HCT116 (cell line): ENCODE results near the gene SEPTIN12. TPM values are rescaled to one million over a fixed set of nuclear protein-coding genes. Genes with fewer than 3 reads are reported as not detected.

Experiments
- ATAC-seq: fragments of 200-7000 bp; cut with Tn5 transposase; 2 replicates; pipeline ENCODE4 v1.9.1; 2020; ENCODE audit warnings: mild to moderate bottlenecking, moderate library complexity
- BruUV-seq: library from RNA; stranded (reverse); fragments of 400-500 nt; replicated peaks from 2 replicates; lab custom pipeline; 2021; lab: Mats Ljungman, UMichigan
- CTCF ChIA-PET: fragments of 300-600 bp; sonication (Branson Sonifier 250); formaldehyde crosslinking; loops from one replicate; lab custom pipeline; 2021; ENCODE audit warnings: antibody characterized with exemption; lab: Charles Lee
- POLR2A ChIA-PET: fragments of 300-600, 350-600 bp; sonication (Branson Sonifier 250); formaldehyde crosslinking; loops from one replicate; lab custom pipeline; 2021; ENCODE audit warnings: antibody characterized with exemption; lab: Charles Lee
- RAD21 ChIA-PET, 2 experiments: fragments of 300-600 bp; sonication (Branson Sonifier 250); formaldehyde crosslinking; loops; one replicate each; lab custom pipeline; 2023; ENCODE audit warnings: low total read pairs in 2 of 2; ENCODE audit not compliant: uncharacterized antibody in 2 of 2, unreplicated experiment in 2 of 2, low non-redundant PET in 1 of 2; lab: Charles Lee
- DNase-seq: peaks from one replicate; pipeline ENCODE4 v3.0.0-alpha.2; 2010; ENCODE audit warnings: low read depth, low spot score
- H2AFZ ChIP-seq: fragments of 200-600 bp; shearing (Covaris generic), sonication (generic); 2 replicates; pipeline ENCODE4 v1.6.1; 2017; ENCODE audit warnings: low read depth, mixed run types, mixed read lengths, antibody characterized with exemption, low read length; ENCODE audit not compliant: poor library complexity, severe bottlenecking
- H3K27ac ChIP-seq: 2 replicates; pipeline ENCODE4 v1.5.1; 2012; ENCODE audit warnings: low read depth, low read length
- H3K27me3 ChIP-seq: fragments of 200-600 bp; sonication (generic); 2 replicates; pipeline ENCODE4 v1.6.1; 2016; ENCODE audit warnings: mixed run types, low read length, mixed read lengths; ENCODE audit not compliant: insufficient read depth
- H3K36me3 ChIP-seq, 2 experiments: fragments of 200-500 bp in 1 of 2; fragments of 200-600 bp in 1 of 2; sonication (Bioruptor generic) in 1 of 2; sonication (generic) in 1 of 2; 2 replicates each; pipeline versions ENCODE4 v1.5.1 to v1.6.1; 2014 to 2016; ENCODE audit warnings: low read length in 2 of 2, inconsistent platforms in 1 of 2, mixed read lengths in 1 of 2, mixed run types in 1 of 2; ENCODE audit not compliant: insufficient read depth in 2 of 2, control insufficient read depth in 1 of 2
- H3K4me1 ChIP-seq, 2 experiments: fragments of 200-600 bp in 1 of 2; sonication (generic) in 1 of 2; 2 replicates each; pipeline versions ENCODE4 v1.5.1 to v1.6.1; 2012 to 2017; ENCODE audit warnings: low read length in 2 of 2, inconsistent platforms in 1 of 2, mild to moderate bottlenecking in 1 of 2, mixed read lengths in 1 of 2, mixed run types in 1 of 2, moderate library complexity in 1 of 2; ENCODE audit not compliant: insufficient read depth in 2 of 2, control insufficient read depth in 1 of 2
- H3K4me2 ChIP-seq: fragments of 200-600 bp; sonication (generic); 2 replicates; pipeline ENCODE4 v1.6.1; 2017; ENCODE audit warnings: mixed run types, low read length, mixed read lengths
- H3K4me3 ChIP-seq, 2 experiments: fragments of 200-600 bp in 1 of 2; sonication (generic) in 1 of 2; replicated peaks in 1 of 2; 2 replicates each; pipeline ENCODE4 v1.5.1; 2011 to 2016; ENCODE audit warnings: low read length in 2 of 2, control low read depth in 1 of 2, low read depth in 1 of 2, mild to moderate bottlenecking in 1 of 2, mixed read lengths in 1 of 2, mixed run types in 1 of 2
- H3K79me2 ChIP-seq: fragments of 200-600 bp; sonication (generic); 2 replicates; pipeline ENCODE4 v1.6.1; 2017; ENCODE audit warnings: mild to moderate bottlenecking, mixed run types, low read length, moderate library complexity, mixed read lengths; ENCODE audit not compliant: insufficient read depth
- H3K9ac ChIP-seq: fragments of 200-600 bp; sonication (generic); 2 replicates; pipeline ENCODE4 v1.6.1; 2016; ENCODE audit warnings: low read length, mixed read lengths
- H3K9me2 ChIP-seq: fragments of 200-600 bp; sonication (generic), shearing (Covaris generic); 2 replicates; pipeline ENCODE4 v1.6.1; 2017; ENCODE audit warnings: mixed run types, mild to moderate bottlenecking, moderate library complexity; ENCODE audit not compliant: insufficient read depth
- H3K9me3 ChIP-seq, 2 experiments: fragments of 200-500 bp in 1 of 2; fragments of 200-600 bp in 1 of 2; sonication (Bioruptor generic) in 1 of 2; sonication (generic) in 1 of 2; 2 replicates each; pipeline ENCODE4 v1.6.1; 2014 to 2017; ENCODE audit warnings: low read length in 2 of 2, mixed read lengths in 2 of 2, inconsistent platforms in 1 of 2, low read depth in 1 of 2, mild to moderate bottlenecking in 1 of 2, mixed run types in 1 of 2, moderate library complexity in 1 of 2; ENCODE audit not compliant: control insufficient read depth in 1 of 2, insufficient read depth in 1 of 2
- H4K20me1 ChIP-seq: fragments of 200-600 bp; sonication (generic), shearing (Covaris generic); 2 replicates; pipeline ENCODE4 v1.6.1; 2017; ENCODE audit warnings: mixed run types, mild to moderate bottlenecking, moderate library complexity; ENCODE audit not compliant: insufficient read depth
- CEBPB ChIP-seq: IDR thresholded peaks from 2 replicates; pipeline ENCODE4 v1.6.1; 2012; ENCODE audit warnings: low read depth
- EGR1 ChIP-seq: IDR thresholded peaks from 2 replicates; pipeline ENCODE4 v1.6.1; 2012; ENCODE audit warnings: low read depth
- ELF1 ChIP-seq: IDR thresholded peaks from 2 replicates; pipeline ENCODE4 v1.6.1; 2012; ENCODE audit warnings: low read depth, borderline replicate concordance
- EZH2 ChIP-seq: fragments of 200-600 bp; sonication (generic); IDR thresholded peaks from 2 replicates; pipeline ENCODE4 v1.6.1; 2017; ENCODE audit warnings: antibody characterized with exemption, mixed run types
- EZH2phosphoT487 ChIP-seq: fragments of 200-600 bp; IDR thresholded peaks from 2 replicates; pipeline ENCODE4 v1.6.1; 2018; ENCODE audit warnings: antibody characterized with exemption, borderline replicate concordance
- FOSL1 ChIP-seq: IDR thresholded peaks from 2 replicates; pipeline ENCODE4 v1.6.1; 2012; ENCODE audit warnings: low read depth
- JUND ChIP-seq: IDR thresholded peaks from 2 replicates; pipeline ENCODE4 v1.6.1; 2012
- POLR2A ChIP-seq: IDR thresholded peaks from 2 replicates; pipeline ENCODE4 v1.7.0; 2011; ENCODE audit warnings: borderline replicate concordance; ENCODE audit not compliant: insufficient read depth, insufficient read length; ENCODE audit errors: extremely low read depth
- RAD21 ChIP-seq: IDR thresholded peaks from 2 replicates; pipeline ENCODE4 v1.6.1; 2012; ENCODE audit warnings: low read depth, mild to moderate bottlenecking
- SP1 ChIP-seq: IDR thresholded peaks from 2 replicates; pipeline ENCODE4 v1.6.1; 2012; ENCODE audit warnings: low read depth
- SRF ChIP-seq: IDR thresholded peaks from 2 replicates; pipeline ENCODE4 v1.6.1; 2012; ENCODE audit warnings: low read depth
- TCF7L2 ChIP-seq: IDR thresholded peaks from 2 replicates; pipeline ENCODE4 v1.7.0; 2011; ENCODE audit warnings: borderline replicate concordance, inconsistent platforms; ENCODE audit not compliant: insufficient read depth, insufficient read length; ENCODE audit errors: extremely low read depth
- YY1 ChIP-seq: IDR thresholded peaks from 2 replicates; pipeline ENCODE4 v1.6.1; 2011; ENCODE audit warnings: low read length, low read depth, moderate library complexity, mild to moderate bottlenecking; ENCODE audit not compliant: insufficient replicate concordance; ENCODE audit errors: extremely low read depth
- ZNF274 ChIP-seq: fragments of 200-500 bp; sonication (Bioruptor generic); IDR thresholded peaks from 2 replicates; pipeline ENCODE4 v1.6.1; 2014; ENCODE audit warnings: mild to moderate bottlenecking, low read depth, low read length, inconsistent platforms
- intact Hi-C: fragments of 100-400 bp; cut with micrococcal nuclease; formaldehyde crosslinking; loops from 2 replicates; pipeline ENCODE4 v1.10.0; 2022
- total RNA-seq: library from RNA; stranded (reverse); gene quantifications from one replicate; pipeline ENCODE4 v1.2.1, GENCODE V29; 2021; ENCODE audit not compliant: unreplicated experiment
- TF ChIP-seq, protein P1 (sequence below), 3 experiments: fragments of 200-600 bp in 1 of 3; sonication (generic) in 1 of 3; IDR thresholded peaks in 2 of 3; conservative IDR thresholded peaks in 1 of 3; 2 replicates each; pipeline ENCODE4 v1.5.1; 2012 to 2017; ENCODE audit warnings: low read depth in 2 of 3, low read length in 2 of 3, antibody characterized with exemption in 1 of 3, borderline replicate concordance in 1 of 3, control low read depth in 1 of 3, mild to moderate bottlenecking in 1 of 3, mixed read lengths in 1 of 3, mixed run types in 1 of 3, moderate library complexity in 1 of 3; ENCODE audit not compliant: insufficient read depth in 1 of 3
- TF ChIP-seq, protein P2 (sequence below): IDR thresholded peaks from 2 replicates; pipeline ENCODE4 v1.6.1; 2012; ENCODE audit warnings: low read depth
- TF ChIP-seq, protein P3 (sequence below): IDR thresholded peaks from 2 replicates; pipeline ENCODE4 v1.6.1; 2012
- TF ChIP-seq, protein P4 (sequence below): IDR thresholded peaks from 2 replicates; pipeline ENCODE4 v1.6.1; 2012
- TF ChIP-seq, protein P5 (sequence below): IDR thresholded peaks from 2 replicates; pipeline ENCODE4 v1.6.1; 2011; ENCODE audit warnings: mild to moderate bottlenecking, low read length, moderate library complexity; ENCODE audit not compliant: insufficient replicate concordance; ENCODE audit errors: extremely low read depth

The SEPTIN12 gene
- total RNA-seq, 1 experiment from 2014 or later, result not detected

DNA sequence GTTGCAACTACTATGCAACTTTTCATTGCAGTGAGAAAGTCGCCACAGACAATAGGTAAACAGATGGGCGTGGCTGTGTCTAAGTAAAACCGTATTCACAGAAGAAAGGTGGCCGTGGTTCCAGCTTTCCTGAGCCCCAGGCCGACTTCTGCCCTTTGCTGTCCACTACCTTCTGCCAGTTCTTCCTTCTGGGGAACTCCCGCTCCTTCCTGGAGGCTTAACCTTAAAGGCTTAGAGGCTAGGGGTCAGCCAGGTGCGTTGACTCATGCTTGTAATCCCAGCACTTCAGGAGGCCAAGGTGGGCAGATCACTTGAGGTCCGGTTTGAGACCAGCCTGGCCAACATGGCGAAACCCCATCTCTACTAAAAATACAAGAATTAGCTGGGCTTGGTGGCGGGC, 2.1 kb upstream of the SEPTIN12 start:
- Histone ChIP-seq H3K4me3 (no peak overlapping the region), H3K27me3 (no peaks in the 10 kb centered on the region), H4K20me1 (no peaks in the 10 kb centered on the region), H3K4me2 (0 out of 2 replicates have a peak overlapping the region, but pooled peaks have one; percentile 21), H3K27ac (no peak overlapping the region), H3K9me2 (no peaks in the 10 kb centered on the region), H3K36me3 (no peaks in the 10 kb centered on the region), H2AFZ (no peak overlapping the region), H3K9me3 (no peaks in the 10 kb centered on the region), H3K79me2 (no peaks in the 10 kb centered on the region), H3K4me1 (peaks cover 5 to 7% of the 10 kb centered on the region in 2 experiments), H3K9ac (no peak overlapping the region)
- ATAC-seq (no peak), DNase-seq (no peak)
- CTCF ChIA-PET, result no interaction called here
- BruUV-seq, result no TSS peak
- no peak for TF ChIP-seq EZH2phosphoT487
- no peak for TF ChIP-seq EGR1
- TF ChIP-seq, protein P1, sequence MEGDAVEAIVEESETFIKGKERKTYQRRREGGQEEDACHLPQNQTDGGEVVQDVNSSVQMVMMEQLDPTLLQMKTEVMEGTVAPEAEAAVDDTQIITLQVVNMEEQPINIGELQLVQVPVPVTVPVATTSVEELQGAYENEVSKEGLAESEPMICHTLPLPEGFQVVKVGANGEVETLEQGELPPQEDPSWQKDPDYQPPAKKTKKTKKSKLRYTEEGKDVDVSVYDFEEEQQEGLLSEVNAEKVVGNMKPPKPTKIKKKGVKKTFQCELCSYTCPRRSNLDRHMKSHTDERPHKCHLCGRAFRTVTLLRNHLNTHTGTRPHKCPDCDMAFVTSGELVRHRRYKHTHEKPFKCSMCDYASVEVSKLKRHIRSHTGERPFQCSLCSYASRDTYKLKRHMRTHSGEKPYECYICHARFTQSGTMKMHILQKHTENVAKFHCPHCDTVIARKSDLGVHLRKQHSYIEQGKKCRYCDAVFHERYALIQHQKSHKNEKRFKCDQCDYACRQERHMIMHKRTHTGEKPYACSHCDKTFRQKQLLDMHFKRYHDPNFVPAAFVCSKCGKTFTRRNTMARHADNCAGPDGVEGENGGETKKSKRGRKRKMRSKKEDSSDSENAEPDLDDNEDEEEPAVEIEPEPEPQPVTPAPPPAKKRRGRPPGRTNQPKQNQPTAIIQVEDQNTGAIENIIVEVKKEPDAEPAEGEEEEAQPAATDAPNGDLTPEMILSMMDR (IDR thresholded peaks at IDR 0.05 in 2 of 3, conservative IDR thresholded peaks at IDR 0.05 in 1 of 3; ENCODE audit: borderline replicate concordance in 1 of 3, insufficient read depth in 1 of 3, low read depth in 2 of 3, low read length in 2 of 3), result no peak
- TF ChIP-seq ZNF274, result no peak
- TF ChIP-seq RAD21, result no peak
- no peak for TF ChIP-seq POLR2A
- no peak for TF ChIP-seq SP1
- no peak for TF ChIP-seq SRF
- no peak for TF ChIP-seq FOSL1
- TF ChIP-seq, protein P2, sequence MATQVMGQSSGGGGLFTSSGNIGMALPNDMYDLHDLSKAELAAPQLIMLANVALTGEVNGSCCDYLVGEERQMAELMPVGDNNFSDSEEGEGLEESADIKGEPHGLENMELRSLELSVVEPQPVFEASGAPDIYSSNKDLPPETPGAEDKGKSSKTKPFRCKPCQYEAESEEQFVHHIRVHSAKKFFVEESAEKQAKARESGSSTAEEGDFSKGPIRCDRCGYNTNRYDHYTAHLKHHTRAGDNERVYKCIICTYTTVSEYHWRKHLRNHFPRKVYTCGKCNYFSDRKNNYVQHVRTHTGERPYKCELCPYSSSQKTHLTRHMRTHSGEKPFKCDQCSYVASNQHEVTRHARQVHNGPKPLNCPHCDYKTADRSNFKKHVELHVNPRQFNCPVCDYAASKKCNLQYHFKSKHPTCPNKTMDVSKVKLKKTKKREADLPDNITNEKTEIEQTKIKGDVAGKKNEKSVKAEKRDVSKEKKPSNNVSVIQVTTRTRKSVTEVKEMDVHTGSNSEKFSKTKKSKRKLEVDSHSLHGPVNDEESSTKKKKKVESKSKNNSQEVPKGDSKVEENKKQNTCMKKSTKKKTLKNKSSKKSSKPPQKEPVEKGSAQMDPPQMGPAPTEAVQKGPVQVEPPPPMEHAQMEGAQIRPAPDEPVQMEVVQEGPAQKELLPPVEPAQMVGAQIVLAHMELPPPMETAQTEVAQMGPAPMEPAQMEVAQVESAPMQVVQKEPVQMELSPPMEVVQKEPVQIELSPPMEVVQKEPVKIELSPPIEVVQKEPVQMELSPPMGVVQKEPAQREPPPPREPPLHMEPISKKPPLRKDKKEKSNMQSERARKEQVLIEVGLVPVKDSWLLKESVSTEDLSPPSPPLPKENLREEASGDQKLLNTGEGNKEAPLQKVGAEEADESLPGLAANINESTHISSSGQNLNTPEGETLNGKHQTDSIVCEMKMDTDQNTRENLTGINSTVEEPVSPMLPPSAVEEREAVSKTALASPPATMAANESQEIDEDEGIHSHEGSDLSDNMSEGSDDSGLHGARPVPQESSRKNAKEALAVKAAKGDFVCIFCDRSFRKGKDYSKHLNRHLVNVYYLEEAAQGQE, result no peak
- TF ChIP-seq, protein P3, sequence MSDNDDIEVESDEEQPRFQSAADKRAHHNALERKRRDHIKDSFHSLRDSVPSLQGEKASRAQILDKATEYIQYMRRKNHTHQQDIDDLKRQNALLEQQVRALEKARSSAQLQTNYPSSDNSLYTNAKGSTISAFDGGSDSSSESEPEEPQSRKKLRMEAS, result no peak
- TF ChIP-seq, protein P4, sequence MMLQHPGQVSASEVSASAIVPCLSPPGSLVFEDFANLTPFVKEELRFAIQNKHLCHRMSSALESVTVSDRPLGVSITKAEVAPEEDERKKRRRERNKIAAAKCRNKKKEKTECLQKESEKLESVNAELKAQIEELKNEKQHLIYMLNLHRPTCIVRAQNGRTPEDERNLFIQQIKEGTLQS, result no peak
- no peak for TF ChIP-seq ELF1
- TF ChIP-seq TCF7L2, result no peak
- TF ChIP-seq, protein P5, sequence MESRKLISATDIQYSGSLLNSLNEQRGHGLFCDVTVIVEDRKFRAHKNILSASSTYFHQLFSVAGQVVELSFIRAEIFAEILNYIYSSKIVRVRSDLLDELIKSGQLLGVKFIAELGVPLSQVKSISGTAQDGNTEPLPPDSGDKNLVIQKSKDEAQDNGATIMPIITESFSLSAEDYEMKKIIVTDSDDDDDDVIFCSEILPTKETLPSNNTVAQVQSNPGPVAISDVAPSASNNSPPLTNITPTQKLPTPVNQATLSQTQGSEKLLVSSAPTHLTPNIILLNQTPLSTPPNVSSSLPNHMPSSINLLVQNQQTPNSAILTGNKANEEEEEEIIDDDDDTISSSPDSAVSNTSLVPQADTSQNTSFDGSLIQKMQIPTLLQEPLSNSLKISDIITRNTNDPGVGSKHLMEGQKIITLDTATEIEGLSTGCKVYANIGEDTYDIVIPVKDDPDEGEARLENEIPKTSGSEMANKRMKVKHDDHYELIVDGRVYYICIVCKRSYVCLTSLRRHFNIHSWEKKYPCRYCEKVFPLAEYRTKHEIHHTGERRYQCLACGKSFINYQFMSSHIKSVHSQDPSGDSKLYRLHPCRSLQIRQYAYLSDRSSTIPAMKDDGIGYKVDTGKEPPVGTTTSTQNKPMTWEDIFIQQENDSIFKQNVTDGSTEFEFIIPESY, result no peak
- TF ChIP-seq JUND, result no peak
- TF ChIP-seq YY1, result no peak
- no peak for TF ChIP-seq EZH2
- TF ChIP-seq CEBPB, result no peak
- POLR2A ChIA-PET, result interaction anchor here (1.2 kb wide), 1 partner anchor 22 kb away, joined by 3 read pairs; no protein-coding TSS in a partner anchor
- intact Hi-C loops, result no loop called here
- RAD21 ChIA-PET, result no interaction called here
